GM12878 (cell line): ENCODE results near the gene TMTC1.

Experiments used
- CBX5 ChIP-seq: sonication (generic); IDR thresholded peaks from 2 replicates; pipeline ENCODE4 v1.6.1; 2016; ENCODE audit warnings: low read depth, moderate library complexity, mild to moderate bottlenecking, inconsistent platforms
- CEBPB ChIP-seq, 2 experiments: fragments of 150-350 bp in 1 of 2; IDR thresholded peaks; 2 replicates each; pipeline ENCODE4 v1.6.1; 2012 to 2014; ENCODE audit warnings: low read depth in 2 of 2, low read length in 2 of 2, borderline replicate concordance in 1 of 2, inconsistent platforms in 1 of 2
- CREB1 ChIP-seq: IDR thresholded peaks from 2 replicates; pipeline ENCODE4 v1.6.1; 2012; ENCODE audit warnings: low read depth, mild to moderate bottlenecking, inconsistent platforms
- EGR1 ChIP-seq, 2 experiments: IDR thresholded peaks; 1 replicate in 1 of 2; 2 replicates in 1 of 2; pipeline ENCODE4 v1.6.1; 2011 to 2012; ENCODE audit warnings: low read depth in 2 of 2, low read length in 2 of 2, borderline replicate concordance in 1 of 2, mild to moderate bottlenecking in 1 of 2, moderate library complexity in 1 of 2
- FOXM1 ChIP-seq: IDR thresholded peaks from 2 replicates; pipeline ENCODE4 v1.6.1; 2012; ENCODE audit warnings: low read depth, mild to moderate bottlenecking, inconsistent platforms, low read length, moderate library complexity
- POLR2A ChIP-seq: IDR thresholded peaks from 2 replicates; pipeline ENCODE4 v1.6.1; 2011; ENCODE audit warnings: low read depth, mild to moderate bottlenecking, low read length
- SRF ChIP-seq, 2 experiments: IDR thresholded peaks; 2 replicates each; pipeline ENCODE4 v1.6.1; 2011; ENCODE audit warnings: low read depth in 2 of 2, low read length in 2 of 2, mild to moderate bottlenecking in 1 of 2, moderate library complexity in 1 of 2
- TCF7 ChIP-seq: IDR thresholded peaks from 2 replicates; pipeline ENCODE4 v1.6.1; 2014; ENCODE audit warnings: antibody characterized with exemption, borderline replicate concordance
- ZNF24 ChIP-seq: fragments of 450-650 bp; IDR thresholded peaks from 2 replicates; pipeline ENCODE4 v1.6.1; 2017; ENCODE audit warnings: antibody characterized with exemption, mild to moderate bottlenecking
- TF ChIP-seq, protein P1 (sequence below): fragments of 450-650 bp; IDR thresholded peaks from 2 replicates; pipeline ENCODE4 v1.6.1; 2014; ENCODE audit warnings: mild to moderate bottlenecking
- TF ChIP-seq, protein P2 (sequence below), 3 experiments: IDR thresholded peaks in 2 of 3; conservative IDR thresholded peaks in 1 of 3; 2 replicates each; pipeline ENCODE4 v1.5.1; 2011; ENCODE audit warnings: low read depth in 3 of 3, low read length in 3 of 3, mild to moderate bottlenecking in 3 of 3, control low read depth in 2 of 3, moderate library complexity in 2 of 3, inconsistent platforms in 1 of 3, mixed read lengths in 1 of 3; ENCODE audit not compliant: control insufficient read depth in 2 of 3, insufficient read depth in 1 of 3; ENCODE audit errors: extremely low read depth in 1 of 3
- TF ChIP-seq, protein P3 (sequence below): IDR thresholded peaks from 2 replicates; pipeline ENCODE4 v1.6.1; 2011; ENCODE audit warnings: borderline replicate concordance, low read depth, mild to moderate bottlenecking, moderate library complexity, mixed read lengths, low read length; ENCODE audit not compliant: insufficient read depth; ENCODE audit errors: extremely low read length

DNA sequence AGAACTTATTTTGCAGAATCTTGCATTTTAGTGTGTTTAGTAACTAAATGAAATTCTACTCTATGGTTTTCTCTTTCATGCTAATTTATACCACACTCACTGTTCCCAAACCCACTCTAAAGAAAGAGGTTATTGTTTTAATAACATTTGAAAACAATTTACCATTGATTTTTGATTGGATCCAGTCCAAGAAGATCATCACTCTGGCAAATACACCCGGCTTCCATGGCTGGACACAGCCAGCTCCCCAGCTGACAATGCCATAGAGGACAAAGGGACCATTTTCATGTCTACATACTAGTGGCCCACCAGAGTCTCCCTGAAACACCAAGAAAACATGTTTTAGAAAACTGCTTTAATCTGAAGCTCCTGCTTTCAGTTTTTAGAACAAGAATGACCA is 328.7 kb downstream of the TMTC1 start:
- TF ChIP-seq, protein P1, sequence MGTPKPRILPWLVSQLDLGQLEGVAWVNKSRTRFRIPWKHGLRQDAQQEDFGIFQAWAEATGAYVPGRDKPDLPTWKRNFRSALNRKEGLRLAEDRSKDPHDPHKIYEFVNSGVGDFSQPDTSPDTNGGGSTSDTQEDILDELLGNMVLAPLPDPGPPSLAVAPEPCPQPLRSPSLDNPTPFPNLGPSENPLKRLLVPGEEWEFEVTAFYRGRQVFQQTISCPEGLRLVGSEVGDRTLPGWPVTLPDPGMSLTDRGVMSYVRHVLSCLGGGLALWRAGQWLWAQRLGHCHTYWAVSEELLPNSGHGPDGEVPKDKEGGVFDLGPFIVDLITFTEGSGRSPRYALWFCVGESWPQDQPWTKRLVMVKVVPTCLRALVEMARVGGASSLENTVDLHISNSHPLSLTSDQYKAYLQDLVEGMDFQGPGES = no peak
- TF ChIP-seq, protein P2, sequence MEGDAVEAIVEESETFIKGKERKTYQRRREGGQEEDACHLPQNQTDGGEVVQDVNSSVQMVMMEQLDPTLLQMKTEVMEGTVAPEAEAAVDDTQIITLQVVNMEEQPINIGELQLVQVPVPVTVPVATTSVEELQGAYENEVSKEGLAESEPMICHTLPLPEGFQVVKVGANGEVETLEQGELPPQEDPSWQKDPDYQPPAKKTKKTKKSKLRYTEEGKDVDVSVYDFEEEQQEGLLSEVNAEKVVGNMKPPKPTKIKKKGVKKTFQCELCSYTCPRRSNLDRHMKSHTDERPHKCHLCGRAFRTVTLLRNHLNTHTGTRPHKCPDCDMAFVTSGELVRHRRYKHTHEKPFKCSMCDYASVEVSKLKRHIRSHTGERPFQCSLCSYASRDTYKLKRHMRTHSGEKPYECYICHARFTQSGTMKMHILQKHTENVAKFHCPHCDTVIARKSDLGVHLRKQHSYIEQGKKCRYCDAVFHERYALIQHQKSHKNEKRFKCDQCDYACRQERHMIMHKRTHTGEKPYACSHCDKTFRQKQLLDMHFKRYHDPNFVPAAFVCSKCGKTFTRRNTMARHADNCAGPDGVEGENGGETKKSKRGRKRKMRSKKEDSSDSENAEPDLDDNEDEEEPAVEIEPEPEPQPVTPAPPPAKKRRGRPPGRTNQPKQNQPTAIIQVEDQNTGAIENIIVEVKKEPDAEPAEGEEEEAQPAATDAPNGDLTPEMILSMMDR (IDR thresholded peaks at IDR 0.05 in 2 of 3, conservative IDR thresholded peaks at IDR 0.05 in 1 of 3; ENCODE audit: control insufficient read depth in 2 of 3, extremely low read depth in 1 of 3, insufficient read depth in 1 of 3, low read depth in 3 of 3, low read length in 3 of 3) = no peak
- TF ChIP-seq FOXM1 = no peak
- TF ChIP-seq SRF (IDR thresholded peaks at IDR 0.05; ENCODE audit: low read depth in 2 of 2, low read length in 2 of 2) = no peak
- TF ChIP-seq CREB1 = no peak
- TF ChIP-seq TCF7 = no peak
- TF ChIP-seq ZNF24 = no peak
- no peak for TF ChIP-seq EGR1 (IDR thresholded peaks at IDR 0.05; ENCODE audit: borderline replicate concordance in 1 of 2, low read depth in 2 of 2, low read length in 2 of 2)
- TF ChIP-seq, protein P3, sequence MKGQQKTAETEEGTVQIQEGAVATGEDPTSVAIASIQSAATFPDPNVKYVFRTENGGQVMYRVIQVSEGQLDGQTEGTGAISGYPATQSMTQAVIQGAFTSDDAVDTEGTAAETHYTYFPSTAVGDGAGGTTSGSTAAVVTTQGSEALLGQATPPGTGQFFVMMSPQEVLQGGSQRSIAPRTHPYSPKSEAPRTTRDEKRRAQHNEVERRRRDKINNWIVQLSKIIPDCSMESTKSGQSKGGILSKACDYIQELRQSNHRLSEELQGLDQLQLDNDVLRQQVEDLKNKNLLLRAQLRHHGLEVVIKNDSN = no peak
- no peak for TF ChIP-seq CEBPB (IDR thresholded peaks at IDR 0.05; ENCODE audit: borderline replicate concordance in 1 of 2, low read depth in 2 of 2, low read length in 2 of 2)
- no peak for TF ChIP-seq POLR2A
- TF ChIP-seq CBX5 = no peak
